PFSK-1 (cell line): ENCODE results near the gene DPEP1.
A peak's percentile ranks its signal among the peaks of the same experiment; 100 is the strongest.

Experiments used
- FOXP2 ChIP-seq: optimal IDR thresholded peaks from 2 replicates; pipeline ENCODE3; 2011; ENCODE audit warnings: borderline replicate concordance, control low read depth, inconsistent platforms; ENCODE audit not compliant: insufficient read depth; ENCODE audit errors: extremely low read length, extremely low read depth
- POLR2AphosphoS5 ChIP-seq: IDR thresholded peaks from 2 replicates; pipeline ENCODE4 v1.6.1; 2012; ENCODE audit warnings: low read depth, mild to moderate bottlenecking, control low read depth, low read length, moderate library complexity
- REST ChIP-seq, 2 experiments: IDR thresholded peaks; 2 replicates each; pipeline versions ENCODE4 v1.6.1 to v1.8.0; 2011 to 2012; ENCODE audit warnings: low read depth in 2 of 2, low read length in 2 of 2, control low read depth in 1 of 2, inconsistent platforms in 1 of 2, mild to moderate bottlenecking in 1 of 2, moderate library complexity in 1 of 2; ENCODE audit not compliant: insufficient read depth in 1 of 2
- SIN3A ChIP-seq: IDR thresholded peaks from 2 replicates; pipeline ENCODE4 v1.6.1; 2012; ENCODE audit warnings: mild to moderate bottlenecking, low read length, moderate library complexity, borderline replicate concordance; ENCODE audit not compliant: insufficient read depth
- TAF1 ChIP-seq: IDR thresholded peaks from 2 replicates; pipeline ENCODE4 v1.6.1; 2012; ENCODE audit warnings: low read length, control low read depth, borderline replicate concordance; ENCODE audit not compliant: insufficient read depth

The DPEP1 gene

GRCh38 chr16:89656435-89657121 lies 43.1 kb downstream of the DPEP1 start:
- TF ChIP-seq FOXP2 (no peak), TAF1 (no peak), POLR2AphosphoS5 (no peak), REST (IDR thresholded peaks at IDR 0.05; ENCODE audit: insufficient read depth in 1 of 2, low read depth in 2 of 2, low read length in 2 of 2) (no peak), SIN3A (no peak)

- TF ChIP-seq POLR2AphosphoS5 (peak; percentile 72), REST (IDR thresholded peaks at IDR 0.05; ENCODE audit: insufficient read depth in 1 of 2, low read depth in 2 of 2, low read length in 2 of 2) (no peak), TAF1 (0 out of 2 replicates have a peak, but pooled peaks have one; percentile 36), FOXP2 (no peak), SIN3A (peak; percentile 76; the same call in 1 of the 2 replicates)
Measured at GRCh38 chr16:89657442-89658220, 44.2 kb downstream of the DPEP1 start, which contains the start of the genes CHMP1A and SPATA33. CHMP1A (minus strand) TSS chr16:89657708; CDS start chr16:89657588, 120 bp downstream. SPATA33 (plus strand) TSS chr16:89657836; CDS start chr16:89657912, 76 bp downstream.

- TF ChIP-seq POLR2AphosphoS5: no peak
Measured at GRCh38 chr16:89658221-89658879, 44.9 kb downstream of the DPEP1 start.

GRCh38 chr16:89660146-89660545 lies 46.7 kb downstream of the DPEP1 start:
- TF ChIP-seq SIN3A (no peak), FOXP2 (no peak), REST (IDR thresholded peaks at IDR 0.05; ENCODE audit: insufficient read depth in 1 of 2, low read depth in 2 of 2, low read length in 2 of 2) (no peak), TAF1 (no peak), POLR2AphosphoS5 (no peak)

GRCh38 chr16:89661215-89661614 lies 47.8 kb downstream of the DPEP1 start:
- TF ChIP-seq SIN3A (no peak), TAF1 (no peak), REST (IDR thresholded peaks at IDR 0.05; ENCODE audit: insufficient read depth in 1 of 2, low read depth in 2 of 2, low read length in 2 of 2) (no peak), POLR2AphosphoS5 (no peak), FOXP2 (no peak)
